Motor neuron (in vitro differentiated cells): ENCODE data around the gene MUC5AC. TPM values are rescaled to one million over a fixed set of nuclear protein-coding genes. Genes with fewer than 3 reads are reported as not detected.
A peak's percentile ranks its signal among the peaks of the same experiment; 100 is the strongest.
"Not testable (repeated sequence)": the region's sequence is repeated elsewhere in the genome, so short reads cannot be mapped to it uniquely, and the experiment has no call there.

Experiments
- ATAC-seq, 8 experiments: fragments of 200-7000 bp; cut with Tn5 transposase; replicated peaks in 6 of 8; 2 replicates each; pipeline ENCODE4 v1.8.0; 2021; ENCODE audit warnings: mild to moderate bottlenecking in 8 of 8, moderate library complexity in 8 of 8
- H3K27ac ChIP-seq, 2 donors: fragments of 250-450 bp; sonication (Bioruptor Pico); 2 replicates each; pipeline ENCODE4 v1.9.0; 2021; ENCODE audit warnings: antibody characterized with exemption in 2 of 2, mild to moderate bottlenecking in 2 of 2, moderate library complexity in 1 of 2
- H3K4me1 ChIP-seq, 2 donors: fragments of 250-450 bp; sonication (Bioruptor Pico); replicated peaks in 1 of 2; 2 replicates each; pipeline ENCODE4 v1.6.1; 2021; ENCODE audit warnings: antibody characterized with exemption in 2 of 2, mild to moderate bottlenecking in 2 of 2, moderate library complexity in 1 of 2
- H3K4me3 ChIP-seq, 5 donors: fragments of 250-450 bp; sonication (Bioruptor Pico); 2 replicates each; pipeline ENCODE4 v1.9.0; 2021; ENCODE audit warnings: antibody characterized with exemption in 5 of 5, mild to moderate bottlenecking in 5 of 5, moderate library complexity in 4 of 5
- WGBS, 10 experiments: fragments of 450-650 bp; shearing (Covaris generic); methylation state at CpG; one replicate each; pipeline ENCODE4 v1.0.0; 2022; 5-methylcytosine and 5-hydroxymethylcytosine counted together
- in situ Hi-C, 9 experiments: fragments of 400-800 bp; cut with MboI; loops; one replicate each; pipeline ENCODE4 v1.15.0; 2021; ENCODE audit warnings: low sequenced_read_pairs in 9 of 9, low pct_unique_long_range_greater_than_20kb in 2 of 9; ENCODE audit not compliant: unreplicated experiment in 9 of 9
- total RNA-seq, 8 experiments: library from RNA; unstranded; fragments of 300-600 nt; gene quantifications; 2 replicates each; pipeline versions ENCODE4 v1.2.3 to v1.2.4, GENCODE V29; 2022

MUC5AC gene
- total RNA-seq, 8 experiments from 2014 or later: under 0.01 to 0.57 (median 0.20) TPM

GRCh38 chr11:1188451-1189130, 30.8 kb downstream of the MUC5AC start:
- H3K4me1 ChIP-seq, H3K4me3 ChIP-seq, ATAC-seq, in situ Hi-C loops, H3K27ac ChIP-seq: not testable (repeated sequence)
- WGBS, 10 experiments: 0 to 67% (median 30%) methylated on average over 1 of the region's 15 CpGs; no CpG with 5 or more reads in 6 of the 10 experiments

DNA sequence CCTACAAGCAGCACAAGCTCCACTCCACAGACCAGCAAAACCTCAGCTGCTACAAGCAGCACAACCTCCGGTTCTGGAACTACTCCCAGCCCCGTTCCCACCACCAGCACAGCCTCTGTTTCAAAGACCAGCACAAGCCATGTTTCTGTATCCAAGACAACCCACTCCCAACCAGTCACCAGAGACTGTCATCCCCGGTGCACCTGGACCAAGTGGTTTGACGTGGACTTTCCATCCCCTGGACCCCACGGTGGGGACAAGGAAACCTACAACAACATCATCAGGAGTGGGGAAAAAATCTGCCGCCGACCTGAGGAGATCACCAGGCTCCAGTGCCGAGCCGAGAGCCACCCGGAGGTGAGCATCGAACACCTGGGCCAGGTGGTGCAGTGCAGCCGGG, 32.1 kb downstream of the MUC5AC start:
- WGBS, 10 experiments: no CpG with 5 or more reads among the region's 12 CpGs

GRCh38 chr11:1191786-1192470, 34.2 kb downstream of the MUC5AC start:
- 42 to 82% methylated on average over 5 to 6 of the region's 22 CpGs; no CpG with 5 or more reads in 8 of the 10 experiments for WGBS, 10 experiments
- H3K4me1 ChIP-seq, H3K27ac ChIP-seq, ATAC-seq, in situ Hi-C loops, H3K4me3 ChIP-seq: not testable (repeated sequence)

More for the DNA sequence above, 32.1 kb downstream of the MUC5AC start:
- in situ Hi-C loops, H3K4me1 ChIP-seq, H3K4me3 ChIP-seq, ATAC-seq, H3K27ac ChIP-seq: not testable (repeated sequence)

- no peak for ATAC-seq
- Histone ChIP-seq H3K4me1 (no peaks in the 10 kb centered on the region), H3K4me3 (no peak overlapping the region), H3K27ac (no peak overlapping the region)
- in situ Hi-C loops: no loop called here
- 55 to 93% (median 75%) methylated on average over 2 to 7 of the region's 17 CpGs; no CpG with 5 or more reads in 5 of the 10 experiments for WGBS, 10 experiments
Observed at GRCh38 chr11:1192741-1193325, 35.1 kb downstream of the MUC5AC start.

DNA sequence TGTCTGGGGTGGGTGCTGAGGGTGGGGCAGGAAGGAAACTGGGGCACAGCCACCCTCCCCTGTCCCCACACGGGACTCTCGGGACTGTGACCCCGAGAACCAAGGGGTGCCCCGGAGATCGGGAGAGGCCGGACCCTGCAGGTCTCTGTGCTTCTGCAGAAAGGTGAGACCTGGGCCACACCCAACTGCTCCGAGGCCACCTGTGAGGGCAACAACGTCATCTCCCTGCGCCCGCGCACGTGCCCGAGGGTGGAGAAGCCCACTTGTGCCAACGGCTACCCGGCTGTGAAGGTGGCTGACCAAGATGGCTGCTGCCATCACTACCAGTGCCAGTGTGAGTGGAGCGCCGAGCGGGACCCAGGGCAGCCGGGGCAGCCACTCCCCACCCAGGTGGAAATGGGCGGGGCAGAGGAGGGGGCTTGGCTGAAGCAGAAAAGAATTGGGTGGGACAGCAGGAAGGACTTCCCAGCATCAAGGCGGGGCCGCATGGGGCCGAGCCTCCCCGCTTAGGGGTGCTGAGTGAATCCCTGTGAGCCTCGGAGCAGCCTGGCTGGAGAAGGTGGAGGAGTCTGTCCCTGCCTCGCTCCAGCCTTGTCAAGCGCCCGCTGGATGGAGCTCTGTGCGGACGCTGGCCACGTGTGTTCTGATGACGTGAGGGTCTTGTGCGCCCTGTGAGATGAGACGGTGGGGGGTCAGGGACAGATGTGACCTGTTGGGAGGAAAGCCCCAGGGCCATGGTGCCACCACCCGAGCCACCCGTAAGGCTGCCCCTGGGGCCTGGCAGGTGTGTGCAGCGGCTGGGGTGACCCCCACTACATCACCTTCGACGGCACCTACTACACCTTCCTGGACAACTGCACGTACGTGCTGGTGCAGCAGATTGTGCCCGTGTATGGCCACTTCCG, 35.8 kb downstream of the MUC5AC start:
- Histone ChIP-seq H3K4me1 (no peaks in the 10 kb centered on the region), H3K27ac (no peak overlapping the region), H3K4me3 (no peak overlapping the region)
- ATAC-seq: no peak
- WGBS, 10 experiments: 67 to 80% (median 72%) methylated on average over 1 to 15 of the region's 43 CpGs; no CpG with 5 or more reads in 7 of the 10 experiments
- in situ Hi-C loops: no loop called here

DNA sequence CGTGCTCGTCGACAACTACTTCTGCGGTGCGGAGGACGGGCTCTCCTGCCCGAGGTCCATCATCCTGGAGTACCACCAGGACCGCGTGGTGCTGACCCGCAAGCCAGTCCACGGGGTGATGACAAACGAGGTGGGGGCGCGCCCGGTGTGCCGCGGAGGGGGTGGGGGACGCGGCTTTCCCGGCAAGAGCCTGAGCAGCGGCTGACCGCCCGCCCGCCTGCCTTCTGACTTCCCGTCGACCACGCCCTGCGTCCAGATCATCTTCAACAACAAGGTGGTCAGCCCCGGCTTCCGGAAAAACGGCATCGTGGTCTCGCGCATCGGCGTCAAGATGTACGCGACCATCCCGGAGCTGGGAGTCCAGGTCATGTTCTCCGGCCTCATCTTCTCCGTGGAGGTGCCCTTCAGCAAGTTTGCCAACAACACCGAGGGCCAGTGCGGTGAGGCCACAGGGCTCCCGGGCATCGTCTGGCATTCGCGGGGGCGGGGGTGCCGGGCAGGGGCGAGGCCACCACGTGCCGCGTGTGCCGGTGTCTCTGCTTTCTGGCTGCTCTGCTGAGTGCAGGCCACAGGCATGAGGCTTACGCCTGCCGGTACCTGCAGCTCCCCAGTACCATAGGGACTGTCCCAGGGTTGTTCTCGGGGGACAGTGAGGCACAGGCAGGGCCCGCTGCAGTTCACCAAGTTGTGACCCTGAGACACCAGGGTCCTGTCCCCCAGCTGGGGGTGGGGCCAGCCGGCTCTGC, 36.7 kb downstream of the MUC5AC start:
- H3K4me3 ChIP-seq: no peak overlapping the region
- WGBS, 10 experiments: 91 to 97% methylated on average over 6 to 29 of the region's 59 CpGs; no CpG with 5 or more reads in 8 of the 10 experiments
- in situ Hi-C loops: no loop called here
- no peak for ATAC-seq
- H3K27ac ChIP-seq: no peak overlapping the region
- H3K4me1 ChIP-seq: no peaks in the 10 kb centered on the region

GRCh38 chr11:1194977-1195681, 37.4 kb downstream of the MUC5AC start:
- in situ Hi-C loops: no loop called here
- Histone ChIP-seq H3K27ac (no peak overlapping the region), H3K4me3 (no peak overlapping the region), H3K4me1 (no peaks in the 10 kb centered on the region)
- WGBS, 10 experiments: 100% methylated on average over 4 of the region's 32 CpGs; no CpG with 5 or more reads in 9 of the 10 experiments
- no peak for ATAC-seq

- in situ Hi-C loops: no loop called here
- no peaks in the 10 kb centered on the region for H3K4me1 ChIP-seq
- H3K27ac ChIP-seq: no peak overlapping the region
- WGBS, 10 experiments: 0% methylated on average over 1 of the region's 41 CpGs; no CpG with 5 or more reads in 9 of the 10 experiments
- no peak overlapping the region for H3K4me3 ChIP-seq
- peak in 1 of 8 experiments; percentile 7 for ATAC-seq
Observed at GRCh38 chr11:1195682-1196515, 38.1 kb downstream of the MUC5AC start.

GRCh38 chr11:1196516-1197391, 39.0 kb downstream of the MUC5AC start:
- peak in 1 of 8 experiments; percentile 6 for ATAC-seq
- WGBS, 10 experiments: 23 to 80% (median 55%) methylated on average over 1 to 7 of the region's 28 CpGs; no CpG with 5 or more reads in 4 of the 10 experiments
- in situ Hi-C loops: no loop called here
- Histone ChIP-seq H3K4me1 (no peaks in the 10 kb centered on the region), H3K27ac (no peak overlapping the region), H3K4me3 (no peak overlapping the region)

DNA sequence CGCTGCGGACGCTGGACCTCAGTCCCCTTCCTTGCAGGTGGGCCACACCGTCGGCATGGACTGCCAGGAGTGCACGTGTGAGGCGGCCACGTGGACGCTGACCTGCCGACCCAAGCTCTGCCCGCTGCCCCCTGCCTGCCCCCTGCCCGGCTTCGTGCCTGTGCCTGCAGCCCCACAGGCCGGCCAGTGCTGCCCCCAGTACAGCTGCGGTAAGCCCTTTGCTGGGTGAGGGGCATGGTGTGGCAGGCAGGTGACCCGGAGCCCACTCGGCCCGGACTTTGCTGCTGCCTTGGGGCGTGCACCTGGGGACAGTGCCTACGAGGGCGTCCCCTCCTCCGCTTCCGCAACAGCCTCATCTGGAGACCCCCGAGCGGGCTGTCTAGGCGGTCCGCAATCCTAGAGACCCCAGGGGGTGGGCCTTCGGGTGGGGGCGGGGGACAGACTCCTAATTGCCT, 39.7 kb downstream of the MUC5AC start:
- no peak for ATAC-seq
- Histone ChIP-seq H3K27ac (no peak overlapping the region), H3K4me1 (no peaks in the 10 kb centered on the region), H3K4me3 (no peak overlapping the region)
- no CpG with 5 or more reads among the region's 29 CpGs for WGBS, 10 experiments
- in situ Hi-C loops: no loop called here
